Neural progenitor cell (in vitro differentiated cells): ENCODE measurements around the gene TNFRSF8. TPM values are rescaled to one million over a fixed set of nuclear protein-coding genes. Genes with fewer than 3 reads are reported as not detected.

Source experiments
- DNase-seq: peaks from one replicate; pipeline ENCODE4 v3.0.0-alpha.2; 2016; ENCODE audit warnings: low spot score
- H2AFZ ChIP-seq: fragments of 200-600 bp; sonication (generic); replicated peaks from 2 replicates; pipeline ENCODE4 v1.6.1; 2016; ENCODE audit warnings: antibody characterized with exemption
- H3F3A ChIP-seq: fragments of 200-600 bp; sonication (generic); 2 replicates; pipeline ENCODE4 v1.6.1; 2016; ENCODE audit warnings: antibody characterized with exemption, low read depth
- H3K27ac ChIP-seq: fragments of 200-600 bp; sonication (generic); 2 replicates; pipeline ENCODE4 v1.5.1; 2016; ENCODE audit warnings: mild to moderate bottlenecking
- H3K27me3 ChIP-seq: fragments of 200-600 bp; sonication (generic); 2 replicates; pipeline ENCODE4 v1.6.1; 2016; ENCODE audit warnings: mild to moderate bottlenecking, moderate library complexity
- H3K36me3 ChIP-seq: fragments of 200-600 bp; sonication (generic); 2 replicates; pipeline ENCODE4 v1.5.1; 2016
- H3K4me1 ChIP-seq: fragments of 200-600 bp; sonication (generic); 2 replicates; pipeline ENCODE4 v1.6.1; 2016; ENCODE audit warnings: mixed run types
- H3K4me2 ChIP-seq: fragments of 200-600 bp; sonication (generic); 2 replicates; pipeline ENCODE4 v1.6.1; 2016
- H3K4me3 ChIP-seq: fragments of 200-600 bp; sonication (generic); 2 replicates; pipeline ENCODE4 v1.5.1; 2016
- H3K79me2 ChIP-seq: fragments of 200-600 bp; sonication (generic); 2 replicates; pipeline ENCODE4 v1.6.1; 2016; ENCODE audit warnings: low read depth
- H3K9ac ChIP-seq: fragments of 200-600 bp; sonication (generic); 2 replicates; pipeline ENCODE4 v1.6.1; 2016
- H3K9me3 ChIP-seq: fragments of 200-600 bp; sonication (generic); 2 replicates; pipeline ENCODE4 v1.5.1; 2016; ENCODE audit warnings: low read depth
- H4K20me1 ChIP-seq: fragments of 200-600 bp; sonication (generic); 2 replicates; pipeline ENCODE4 v1.6.1; 2016; ENCODE audit warnings: low read depth
- H3K27ac Mint-ChIP-seq: 3 replicates; pipeline ENCODE4 v1.8.0; 2021; ENCODE audit warnings: mixed read lengths
- H3K27me3 Mint-ChIP-seq: 2 replicates; pipeline ENCODE4 v1.8.0; 2022; ENCODE audit warnings: low read depth, mild to moderate bottlenecking, inconsistent platforms, moderate library complexity, mixed read lengths; ENCODE audit not compliant: insufficient read depth
- H3K36me3 Mint-ChIP-seq: 3 replicates; pipeline ENCODE4 v1.8.0; 2021; ENCODE audit warnings: mixed read lengths
- H3K4me1 Mint-ChIP-seq: 3 replicates; pipeline ENCODE4 v1.8.0; 2021; ENCODE audit warnings: mixed read lengths
- H3K4me3 Mint-ChIP-seq: 3 replicates; pipeline ENCODE4 v1.8.0; 2021; ENCODE audit warnings: mild to moderate bottlenecking, moderate library complexity, mixed read lengths
- H3K9me3 Mint-ChIP-seq: 3 replicates; pipeline ENCODE4 v1.8.0; 2020; ENCODE audit warnings: mixed read lengths
- CTCF ChIP-seq: fragments of 200-600 bp; sonication (generic); IDR thresholded peaks from 2 replicates; pipeline ENCODE4 v1.5.1; 2017; ENCODE audit warnings: antibody characterized with exemption, mild to moderate bottlenecking
- EZH2 ChIP-seq: fragments of 200-600 bp; sonication (generic); IDR thresholded peaks from 2 replicates; pipeline ENCODE4 v1.6.1; 2017; ENCODE audit warnings: antibody characterized with exemption, mild to moderate bottlenecking, moderate library complexity
- EZH2phosphoT487 ChIP-seq: fragments of 200-600 bp; sonication (generic); IDR thresholded peaks from 2 replicates; pipeline ENCODE4 v1.6.1; 2017; ENCODE audit warnings: antibody characterized with exemption
- total RNA-seq: library from RNA; depleted of rRNA; stranded (reverse); fragments of >200 nt; gene quantifications from 2 replicates; pipeline ENCODE4 v1.2.3, GENCODE V29; 2015; ENCODE audit warnings: low replicate concordance

The TNFRSF8 gene
- total RNA-seq, 1 donor from 2014 or later = not detected

GRCh38 chr1:12060500-12060899 is 2.6 kb upstream of the TNFRSF8 start:
- H3K4me3 Mint-ChIP-seq = no peak overlapping the region
- Histone ChIP-seq H3K27me3 (peaks cover 60% of the 10 kb centered on the region), H3K9me3 (no peaks in the 10 kb centered on the region), H3K4me3 (no peak overlapping the region), H3K79me2 (no peaks in the 10 kb centered on the region), H3F3A (no peaks in the 10 kb centered on the region), H4K20me1 (no peaks in the 10 kb centered on the region), H3K4me2 (no peak overlapping the region), H3K27ac (no peak overlapping the region), H3K36me3 (no peaks in the 10 kb centered on the region), H3K4me1 (peaks cover 10% of the 10 kb centered on the region), H3K9ac (no peak overlapping the region), H2AFZ (no peak overlapping the region)
- peaks cover 9% of the 10 kb centered on the region for H3K9me3 Mint-ChIP-seq
- peaks cover 38% of the 10 kb centered on the region for H3K27me3 Mint-ChIP-seq
- TF ChIP-seq EZH2 = no peak
- no peak for TF ChIP-seq CTCF
- no peak for TF ChIP-seq EZH2phosphoT487
- H3K36me3 Mint-ChIP-seq = no peaks in the 10 kb centered on the region
- DNase-seq = no peak
- no peak overlapping the region for H3K27ac Mint-ChIP-seq
- no peaks in the 10 kb centered on the region for H3K4me1 Mint-ChIP-seq

- peaks cover 41% of the 10 kb centered on the region for H3K27me3 Mint-ChIP-seq
- Histone ChIP-seq H3K27ac (no peak overlapping the region), H3F3A (peaks cover 4% of the 10 kb centered on the region), H3K9ac (no peak overlapping the region), H3K36me3 (no peaks in the 10 kb centered on the region), H3K9me3 (no peaks in the 10 kb centered on the region), H3K4me2 (peak overlapping the region; percentile 72), H3K4me1 (peaks cover 18% of the 10 kb centered on the region), H2AFZ (peak overlapping the region; percentile 47), H3K27me3 (peaks cover 79% of the 10 kb centered on the region), H3K4me3 (peak overlapping the region; percentile 40), H4K20me1 (no peaks in the 10 kb centered on the region), H3K79me2 (no peaks in the 10 kb centered on the region)
- no peak overlapping the region for H3K4me3 Mint-ChIP-seq
- no peak for TF ChIP-seq CTCF
- no peak for TF ChIP-seq EZH2
- peak; percentile 7 for TF ChIP-seq EZH2phosphoT487
- no peaks in the 10 kb centered on the region for H3K36me3 Mint-ChIP-seq
- H3K9me3 Mint-ChIP-seq = peaks cover 9% of the 10 kb centered on the region
- DNase-seq = no peak
- peaks cover 22% of the 10 kb centered on the region for H3K4me1 Mint-ChIP-seq
- H3K27ac Mint-ChIP-seq = no peak overlapping the region
These were observed 1.2 kb downstream of the TNFRSF8 start for GRCh38 chr1:12064073-12064969.

- peak overlapping the region; percentile 48 for H3K4me3 Mint-ChIP-seq
- H3F3A ChIP-seq = peaks cover 4% of the 10 kb centered on the region
- peaks cover 65% of the 10 kb centered on the region for H3K27me3 ChIP-seq
- H3K27me3 Mint-ChIP-seq = peaks cover 43% of the 10 kb centered on the region
- H3K9ac ChIP-seq = no peak overlapping the region
- H3K4me2 ChIP-seq = no peak overlapping the region
- no peaks in the 10 kb centered on the region for H3K36me3 ChIP-seq
- H3K27ac ChIP-seq = no peak overlapping the region
- H3K79me2 ChIP-seq = no peaks in the 10 kb centered on the region
- peaks cover 18% of the 10 kb centered on the region for H3K4me1 ChIP-seq
- H4K20me1 ChIP-seq = no peaks in the 10 kb centered on the region
- H3K36me3 Mint-ChIP-seq = no peaks in the 10 kb centered on the region
- H2AFZ ChIP-seq = no peak overlapping the region
- peaks cover 5% of the 10 kb centered on the region for H3K9me3 Mint-ChIP-seq
- no peak for DNase-seq
- H3K27ac Mint-ChIP-seq = no peak overlapping the region
- H3K4me3 ChIP-seq = no peak overlapping the region
- H3K9me3 ChIP-seq = no peaks in the 10 kb centered on the region
- TF ChIP-seq EZH2phosphoT487 = no peak
- TF ChIP-seq EZH2 = no peak
- no peak for TF ChIP-seq CTCF
- peaks cover 26% of the 10 kb centered on the region for H3K4me1 Mint-ChIP-seq
These were observed 2.8 kb downstream of the TNFRSF8 start for GRCh38 chr1:12065872-12066271.
